GM12865 (cell line): ENCODE data around the gene MED9.

Experiments
- DNase-seq: peaks from one replicate; pipeline ENCODE4 v3.0.0; 2010; ENCODE audit warnings: low read depth
- H3K4me3 ChIP-seq: 2 replicates; pipeline ENCODE4 v1.5.1; 2011; ENCODE audit warnings: mild to moderate bottlenecking, low read depth, low read length, control low read depth
- TF ChIP-seq, protein P1 (sequence below): IDR thresholded peaks from 2 replicates; pipeline ENCODE4 v1.5.1; 2011; ENCODE audit warnings: low read length, control low read depth, low read depth, inconsistent platforms; ENCODE audit not compliant: insufficient read depth; ENCODE audit errors: missing control alignments

MED9 gene

DNA sequence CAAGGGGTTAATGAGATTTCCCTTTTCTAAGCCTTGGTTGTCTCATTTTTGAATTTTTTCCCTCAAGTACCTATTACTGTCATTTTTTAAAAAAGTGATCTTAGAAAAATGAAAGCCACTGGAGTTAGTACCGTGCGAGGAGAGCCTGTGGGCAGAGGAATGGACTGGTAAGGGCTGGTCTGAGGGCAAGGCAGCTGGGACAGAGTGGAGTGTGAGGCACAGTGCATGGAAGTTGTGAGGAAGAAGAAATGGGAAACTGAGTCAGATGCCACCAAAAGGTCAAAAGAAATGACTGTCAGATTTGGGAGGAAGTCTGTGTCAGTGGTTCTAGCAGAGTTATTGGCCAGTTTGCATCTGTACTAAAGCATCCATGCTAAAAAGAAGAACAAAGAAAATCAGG, 11.2 kb downstream of the MED9 start:
- H3K4me3 ChIP-seq, result no peak overlapping the region
- no peak for DNase-seq

DNA sequence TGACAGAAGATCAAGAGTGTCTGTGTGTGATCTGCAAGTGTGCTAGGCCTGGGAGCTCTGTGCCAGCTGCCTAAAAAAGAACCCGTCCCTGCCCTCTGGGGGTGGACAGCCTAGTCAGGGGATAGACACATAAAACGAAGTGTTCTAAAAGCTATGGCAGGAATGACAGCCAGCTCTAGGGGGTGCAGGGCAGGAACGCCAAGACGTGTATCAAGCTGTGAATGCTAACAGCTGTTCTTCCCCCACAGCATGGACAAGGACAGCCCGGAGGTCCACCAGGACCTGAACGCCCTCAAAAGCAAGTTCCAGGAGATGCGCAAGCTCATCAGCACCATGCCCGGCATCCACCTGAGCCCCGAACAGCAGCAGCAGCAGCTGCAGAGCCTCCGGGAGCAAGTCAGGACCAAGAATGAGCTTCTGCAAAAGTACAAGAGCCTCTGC, 14.3 kb downstream of the MED9 start:
- DNase-seq, result no peak
- TF ChIP-seq, protein P1, sequence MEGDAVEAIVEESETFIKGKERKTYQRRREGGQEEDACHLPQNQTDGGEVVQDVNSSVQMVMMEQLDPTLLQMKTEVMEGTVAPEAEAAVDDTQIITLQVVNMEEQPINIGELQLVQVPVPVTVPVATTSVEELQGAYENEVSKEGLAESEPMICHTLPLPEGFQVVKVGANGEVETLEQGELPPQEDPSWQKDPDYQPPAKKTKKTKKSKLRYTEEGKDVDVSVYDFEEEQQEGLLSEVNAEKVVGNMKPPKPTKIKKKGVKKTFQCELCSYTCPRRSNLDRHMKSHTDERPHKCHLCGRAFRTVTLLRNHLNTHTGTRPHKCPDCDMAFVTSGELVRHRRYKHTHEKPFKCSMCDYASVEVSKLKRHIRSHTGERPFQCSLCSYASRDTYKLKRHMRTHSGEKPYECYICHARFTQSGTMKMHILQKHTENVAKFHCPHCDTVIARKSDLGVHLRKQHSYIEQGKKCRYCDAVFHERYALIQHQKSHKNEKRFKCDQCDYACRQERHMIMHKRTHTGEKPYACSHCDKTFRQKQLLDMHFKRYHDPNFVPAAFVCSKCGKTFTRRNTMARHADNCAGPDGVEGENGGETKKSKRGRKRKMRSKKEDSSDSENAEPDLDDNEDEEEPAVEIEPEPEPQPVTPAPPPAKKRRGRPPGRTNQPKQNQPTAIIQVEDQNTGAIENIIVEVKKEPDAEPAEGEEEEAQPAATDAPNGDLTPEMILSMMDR, result no peak

More for the DNA sequence above, 11.2 kb downstream of the MED9 start:
- TF ChIP-seq, protein P1, result no peak

DNA sequence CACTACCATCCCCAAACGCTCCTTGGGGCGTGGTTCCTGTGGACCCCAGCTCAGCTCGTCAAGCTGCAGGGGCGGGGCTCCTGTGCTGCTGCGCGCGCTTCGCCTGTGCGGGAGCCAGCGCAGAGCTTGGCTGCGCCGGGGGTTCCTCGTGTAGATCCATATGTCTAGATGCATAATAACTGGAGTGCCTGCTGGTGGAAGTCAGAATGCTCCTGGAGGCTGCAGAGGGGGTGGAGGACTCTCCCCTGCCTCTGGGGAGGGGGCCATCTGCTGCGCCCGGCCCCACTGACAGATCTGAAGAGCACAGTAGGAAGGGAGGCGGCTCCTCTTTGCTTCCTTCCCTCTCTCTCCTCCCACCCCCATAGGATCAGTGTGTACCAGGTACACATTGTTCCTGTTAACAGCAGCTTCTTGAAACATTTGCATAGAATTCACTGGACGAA, 14.8 kb downstream of the MED9 start:
- no peak for DNase-seq
- no peak overlapping the region for H3K4me3 ChIP-seq
- TF ChIP-seq, protein P1, result no peak

More for the DNA sequence above, 14.3 kb downstream of the MED9 start:
- H3K4me3 ChIP-seq, result no peak overlapping the region

DNA sequence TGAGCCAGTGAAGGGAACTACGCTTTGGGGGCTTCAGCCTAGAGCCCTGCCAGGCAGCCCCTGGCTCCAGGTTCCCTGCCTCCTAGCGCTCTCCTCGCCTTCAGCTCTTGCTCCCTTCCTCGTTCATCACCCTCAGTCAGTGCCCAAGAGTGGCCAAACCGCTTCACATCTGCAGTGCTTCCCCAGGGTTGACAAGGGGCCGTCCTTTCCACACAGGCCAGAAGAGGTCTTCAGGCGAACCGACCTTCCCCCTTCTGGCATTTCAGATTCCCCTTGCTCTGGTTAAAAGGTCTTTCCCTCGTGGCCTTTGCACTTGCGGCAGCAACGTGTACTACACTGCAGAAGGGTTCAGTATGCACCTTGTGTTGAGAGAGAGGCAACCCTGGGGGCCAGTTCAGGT, 15.3 kb downstream of the MED9 start:
- TF ChIP-seq, protein P1, result no peak
- no peak for DNase-seq
- H3K4me3 ChIP-seq, result no peak overlapping the region

DNA sequence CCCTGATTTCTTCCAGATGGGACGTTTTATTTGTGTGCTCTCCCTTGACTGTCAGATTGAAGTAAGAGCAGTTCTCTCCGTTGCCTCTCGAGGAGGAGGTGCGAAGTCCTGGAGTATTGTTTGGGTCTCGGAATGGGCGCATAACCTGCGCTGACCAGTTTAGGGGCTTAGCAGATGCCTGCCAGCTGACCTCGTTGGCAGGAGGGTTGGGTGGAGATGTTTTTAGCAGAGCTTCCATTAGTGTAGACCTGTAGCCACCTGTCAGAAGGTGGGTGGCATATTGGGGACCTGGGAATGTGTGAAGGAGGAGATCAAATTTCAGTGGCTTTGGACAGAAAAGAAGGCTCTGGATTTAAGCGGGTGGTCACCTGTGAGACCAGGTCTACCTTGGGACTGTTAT, 15.8 kb downstream of the MED9 start:
- H3K4me3 ChIP-seq, result no peak overlapping the region
- TF ChIP-seq, protein P1, result no peak
- DNase-seq, result no peak

DNA sequence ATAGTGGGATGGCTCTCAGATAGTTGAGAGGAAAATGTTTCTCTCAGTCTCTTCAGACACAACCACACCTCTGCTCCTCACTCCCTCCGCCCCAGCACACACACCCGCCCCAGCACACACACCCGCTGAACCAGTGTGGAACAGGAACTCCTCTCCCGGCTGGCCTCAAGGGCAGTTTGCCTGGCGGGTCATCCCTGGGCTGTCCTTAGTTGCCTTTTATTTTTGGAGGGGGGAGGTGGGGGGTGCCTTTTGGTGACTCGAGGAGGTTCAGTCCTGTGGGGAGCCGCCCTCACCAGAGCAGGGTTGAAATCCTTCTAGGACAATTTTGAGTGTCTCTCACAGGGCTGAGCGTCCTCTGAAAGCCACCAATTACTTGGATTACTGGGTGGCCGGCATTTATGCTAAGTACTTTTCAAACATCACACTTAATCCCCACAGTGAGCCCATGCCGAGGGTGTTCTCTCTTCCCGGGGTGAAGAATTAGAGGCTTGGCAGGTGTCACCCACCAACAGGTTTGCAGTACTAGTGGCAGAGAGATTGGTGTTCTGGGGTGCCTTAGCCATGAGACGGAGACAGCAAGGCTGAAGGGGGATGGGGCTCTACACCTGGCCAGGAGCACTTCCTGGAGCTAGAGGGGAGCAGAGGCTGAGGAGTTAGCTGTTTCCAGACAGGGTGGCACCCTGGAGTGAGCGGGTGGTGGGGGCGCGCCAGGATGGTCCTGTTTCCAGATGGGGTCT, 16.6 kb downstream of the MED9 start:
- TF ChIP-seq, protein P1, result no peak
- no peak for DNase-seq
- no peak overlapping the region for H3K4me3 ChIP-seq
